HCT116 (cell line): ENCODE data around the gene RAB31. TPM values are rescaled to one million over a fixed set of nuclear protein-coding genes. Genes with fewer than 3 reads are reported as not detected.

Experiments
- ATAC-seq: fragments of 200-7000 bp; cut with Tn5 transposase; 2 replicates; pipeline ENCODE4 v1.9.1; 2020; ENCODE audit warnings: mild to moderate bottlenecking, moderate library complexity
- BruUV-seq: library from RNA; stranded (reverse); fragments of 400-500 nt; replicated peaks from 2 replicates; lab custom pipeline; 2021; lab: Mats Ljungman, UMichigan
- CTCF ChIA-PET: fragments of 300-600 bp; sonication (Branson Sonifier 250); formaldehyde crosslinking; loops from one replicate; lab custom pipeline; 2021; ENCODE audit warnings: antibody characterized with exemption; lab: Charles Lee
- POLR2A ChIA-PET: fragments of 300-600, 350-600 bp; sonication (Branson Sonifier 250); formaldehyde crosslinking; loops from one replicate; lab custom pipeline; 2021; ENCODE audit warnings: antibody characterized with exemption; lab: Charles Lee
- RAD21 ChIA-PET, 2 experiments: fragments of 300-600 bp; sonication (Branson Sonifier 250); formaldehyde crosslinking; loops; one replicate each; lab custom pipeline; 2023; ENCODE audit warnings: low total read pairs in 2 of 2; ENCODE audit not compliant: uncharacterized antibody in 2 of 2, unreplicated experiment in 2 of 2, low non-redundant PET in 1 of 2; lab: Charles Lee
- DNase-seq: peaks from one replicate; pipeline ENCODE4 v3.0.0-alpha.2; 2010; ENCODE audit warnings: low read depth, low spot score
- H2AFZ ChIP-seq: fragments of 200-600 bp; shearing (Covaris generic), sonication (generic); 2 replicates; pipeline ENCODE4 v1.6.1; 2017; ENCODE audit warnings: low read depth, mixed run types, mixed read lengths, antibody characterized with exemption, low read length; ENCODE audit not compliant: poor library complexity, severe bottlenecking
- H3K27ac ChIP-seq: 2 replicates; pipeline ENCODE4 v1.5.1; 2012; ENCODE audit warnings: low read depth, low read length
- H3K27me3 ChIP-seq: fragments of 200-600 bp; sonication (generic); 2 replicates; pipeline ENCODE4 v1.6.1; 2016; ENCODE audit warnings: mixed run types, low read length, mixed read lengths; ENCODE audit not compliant: insufficient read depth
- H3K36me3 ChIP-seq, 2 experiments: fragments of 200-500 bp in 1 of 2; fragments of 200-600 bp in 1 of 2; sonication (Bioruptor generic) in 1 of 2; sonication (generic) in 1 of 2; 2 replicates each; pipeline versions ENCODE4 v1.5.1 to v1.6.1; 2014 to 2016; ENCODE audit warnings: low read length in 2 of 2, inconsistent platforms in 1 of 2, mixed read lengths in 1 of 2, mixed run types in 1 of 2; ENCODE audit not compliant: insufficient read depth in 2 of 2, control insufficient read depth in 1 of 2
- H3K4me1 ChIP-seq, 2 experiments: fragments of 200-600 bp in 1 of 2; sonication (generic) in 1 of 2; 2 replicates each; pipeline versions ENCODE4 v1.5.1 to v1.6.1; 2012 to 2017; ENCODE audit warnings: low read length in 2 of 2, inconsistent platforms in 1 of 2, mild to moderate bottlenecking in 1 of 2, mixed read lengths in 1 of 2, mixed run types in 1 of 2, moderate library complexity in 1 of 2; ENCODE audit not compliant: insufficient read depth in 2 of 2, control insufficient read depth in 1 of 2
- H3K4me2 ChIP-seq: fragments of 200-600 bp; sonication (generic); 2 replicates; pipeline ENCODE4 v1.6.1; 2017; ENCODE audit warnings: mixed run types, low read length, mixed read lengths
- H3K4me3 ChIP-seq, 2 experiments: fragments of 200-600 bp in 1 of 2; sonication (generic) in 1 of 2; replicated peaks in 1 of 2; 2 replicates each; pipeline ENCODE4 v1.5.1; 2011 to 2016; ENCODE audit warnings: low read length in 2 of 2, control low read depth in 1 of 2, low read depth in 1 of 2, mild to moderate bottlenecking in 1 of 2, mixed read lengths in 1 of 2, mixed run types in 1 of 2
- H3K79me2 ChIP-seq: fragments of 200-600 bp; sonication (generic); 2 replicates; pipeline ENCODE4 v1.6.1; 2017; ENCODE audit warnings: mild to moderate bottlenecking, mixed run types, low read length, moderate library complexity, mixed read lengths; ENCODE audit not compliant: insufficient read depth
- H3K9ac ChIP-seq: fragments of 200-600 bp; sonication (generic); 2 replicates; pipeline ENCODE4 v1.6.1; 2016; ENCODE audit warnings: low read length, mixed read lengths
- H3K9me2 ChIP-seq: fragments of 200-600 bp; sonication (generic), shearing (Covaris generic); 2 replicates; pipeline ENCODE4 v1.6.1; 2017; ENCODE audit warnings: mixed run types, mild to moderate bottlenecking, moderate library complexity; ENCODE audit not compliant: insufficient read depth
- H3K9me3 ChIP-seq, 2 experiments: fragments of 200-500 bp in 1 of 2; fragments of 200-600 bp in 1 of 2; sonication (Bioruptor generic) in 1 of 2; sonication (generic) in 1 of 2; 2 replicates each; pipeline ENCODE4 v1.6.1; 2014 to 2017; ENCODE audit warnings: low read length in 2 of 2, mixed read lengths in 2 of 2, inconsistent platforms in 1 of 2, low read depth in 1 of 2, mild to moderate bottlenecking in 1 of 2, mixed run types in 1 of 2, moderate library complexity in 1 of 2; ENCODE audit not compliant: control insufficient read depth in 1 of 2, insufficient read depth in 1 of 2
- H4K20me1 ChIP-seq: fragments of 200-600 bp; sonication (generic), shearing (Covaris generic); 2 replicates; pipeline ENCODE4 v1.6.1; 2017; ENCODE audit warnings: mixed run types, mild to moderate bottlenecking, moderate library complexity; ENCODE audit not compliant: insufficient read depth
- CTCF ChIP-seq, 3 experiments: fragments of 200-600 bp in 1 of 3; sonication (generic) in 1 of 3; IDR thresholded peaks in 2 of 3; conservative IDR thresholded peaks in 1 of 3; 2 replicates each; pipeline ENCODE4 v1.5.1; 2012 to 2017; ENCODE audit warnings: low read depth in 2 of 3, low read length in 2 of 3, antibody characterized with exemption in 1 of 3, borderline replicate concordance in 1 of 3, control low read depth in 1 of 3, mild to moderate bottlenecking in 1 of 3, mixed read lengths in 1 of 3, mixed run types in 1 of 3, moderate library complexity in 1 of 3; ENCODE audit not compliant: insufficient read depth in 1 of 3
- EGR1 ChIP-seq: IDR thresholded peaks from 2 replicates; pipeline ENCODE4 v1.6.1; 2012; ENCODE audit warnings: low read depth
- EZH2phosphoT487 ChIP-seq: fragments of 200-600 bp; IDR thresholded peaks from 2 replicates; pipeline ENCODE4 v1.6.1; 2018; ENCODE audit warnings: antibody characterized with exemption, borderline replicate concordance
- FOSL1 ChIP-seq: IDR thresholded peaks from 2 replicates; pipeline ENCODE4 v1.6.1; 2012; ENCODE audit warnings: low read depth
- JUND ChIP-seq: IDR thresholded peaks from 2 replicates; pipeline ENCODE4 v1.6.1; 2012
- REST ChIP-seq: IDR thresholded peaks from 2 replicates; pipeline ENCODE4 v1.6.1; 2012; ENCODE audit warnings: low read depth
- SP1 ChIP-seq: IDR thresholded peaks from 2 replicates; pipeline ENCODE4 v1.6.1; 2012; ENCODE audit warnings: low read depth
- SRF ChIP-seq: IDR thresholded peaks from 2 replicates; pipeline ENCODE4 v1.6.1; 2012; ENCODE audit warnings: low read depth
- TCF7L2 ChIP-seq: IDR thresholded peaks from 2 replicates; pipeline ENCODE4 v1.7.0; 2011; ENCODE audit warnings: borderline replicate concordance, inconsistent platforms; ENCODE audit not compliant: insufficient read depth, insufficient read length; ENCODE audit errors: extremely low read depth
- ZBTB33 ChIP-seq: IDR thresholded peaks from 2 replicates; pipeline ENCODE4 v1.6.1; 2011; ENCODE audit warnings: mild to moderate bottlenecking, low read length, moderate library complexity; ENCODE audit not compliant: insufficient replicate concordance; ENCODE audit errors: extremely low read depth
- intact Hi-C: fragments of 100-400 bp; cut with micrococcal nuclease; formaldehyde crosslinking; loops from 2 replicates; pipeline ENCODE4 v1.10.0; 2022
- total RNA-seq: library from RNA; stranded (reverse); gene quantifications from one replicate; pipeline ENCODE4 v1.2.1, GENCODE V29; 2021; ENCODE audit not compliant: unreplicated experiment

Gene RAB31
- total RNA-seq, 1 experiment from 2014 or later, result 46.9 TPM

GRCh38 chr18:9901377-9901776, 193.3 kb downstream of the RAB31 start:
- TF ChIP-seq ZBTB33, result no peak
- no peak for TF ChIP-seq SRF
- no peak for TF ChIP-seq EZH2phosphoT487
- no peak for TF ChIP-seq FOSL1
- no peak for TF ChIP-seq CTCF (IDR thresholded peaks at IDR 0.05 in 2 of 3, conservative IDR thresholded peaks at IDR 0.05 in 1 of 3; ENCODE audit: borderline replicate concordance in 1 of 3, insufficient read depth in 1 of 3, low read depth in 2 of 3, low read length in 2 of 3)
- no peak for TF ChIP-seq JUND
- no peak for TF ChIP-seq REST
- no peak for TF ChIP-seq EGR1
- no peak for TF ChIP-seq SP1
- TF ChIP-seq TCF7L2, result no peak
- Histone ChIP-seq H3K36me3 (no peaks in the 10 kb centered on the region), H3K9me3 (no peaks in the 10 kb centered on the region), H3K79me2 (no peaks in the 10 kb centered on the region), H3K4me2 (peak overlapping the region; percentile 86; the same call in 1 of the 2 replicates), H3K4me1 (peaks cover 30 to 64% of the 10 kb centered on the region in 2 experiments), H3K9me2 (no peaks in the 10 kb centered on the region), H3K4me3 (no peak overlapping the region), H3K27ac (no peak overlapping the region), H3K27me3 (no peaks in the 10 kb centered on the region), H3K9ac (no peak overlapping the region), H2AFZ (no peak overlapping the region), H4K20me1 (no peaks in the 10 kb centered on the region)
- RAD21 ChIA-PET, result no interaction called here
- no peak for DNase-seq
- POLR2A ChIA-PET, result no interaction called here
- CTCF ChIA-PET, result no interaction called here
- intact Hi-C loops, result no loop called here
- no peak; the same call in 1 of the 2 replicates for ATAC-seq
- BruUV-seq, result no TSS peak
